ENCODE data around the gene SLC5A9.
A peak's percentile ranks its signal among the peaks of the same experiment; 100 is the strongest.

DNA sequence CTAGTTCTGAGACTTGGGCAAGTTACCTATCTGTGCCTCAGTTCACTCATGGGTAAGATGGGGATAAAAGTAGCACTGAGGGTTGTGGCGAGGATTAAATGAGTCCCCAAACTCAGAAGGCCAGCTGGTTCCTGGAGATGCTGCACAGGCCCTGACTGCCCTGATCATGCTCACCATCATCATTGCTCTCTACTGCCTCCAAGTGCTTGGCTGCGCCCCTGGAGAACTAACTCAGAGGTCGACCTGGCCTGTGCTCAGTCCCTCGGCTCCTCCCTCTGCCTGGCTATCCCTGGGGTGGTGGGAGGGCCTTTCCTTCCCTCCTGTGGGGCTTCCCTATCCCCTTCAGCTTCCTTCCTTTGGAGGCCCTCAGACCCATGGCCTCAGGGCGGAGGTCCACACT lies 5.6 kb downstream of the SLC5A9 start:
- TF ChIP-seq, protein P1, sequence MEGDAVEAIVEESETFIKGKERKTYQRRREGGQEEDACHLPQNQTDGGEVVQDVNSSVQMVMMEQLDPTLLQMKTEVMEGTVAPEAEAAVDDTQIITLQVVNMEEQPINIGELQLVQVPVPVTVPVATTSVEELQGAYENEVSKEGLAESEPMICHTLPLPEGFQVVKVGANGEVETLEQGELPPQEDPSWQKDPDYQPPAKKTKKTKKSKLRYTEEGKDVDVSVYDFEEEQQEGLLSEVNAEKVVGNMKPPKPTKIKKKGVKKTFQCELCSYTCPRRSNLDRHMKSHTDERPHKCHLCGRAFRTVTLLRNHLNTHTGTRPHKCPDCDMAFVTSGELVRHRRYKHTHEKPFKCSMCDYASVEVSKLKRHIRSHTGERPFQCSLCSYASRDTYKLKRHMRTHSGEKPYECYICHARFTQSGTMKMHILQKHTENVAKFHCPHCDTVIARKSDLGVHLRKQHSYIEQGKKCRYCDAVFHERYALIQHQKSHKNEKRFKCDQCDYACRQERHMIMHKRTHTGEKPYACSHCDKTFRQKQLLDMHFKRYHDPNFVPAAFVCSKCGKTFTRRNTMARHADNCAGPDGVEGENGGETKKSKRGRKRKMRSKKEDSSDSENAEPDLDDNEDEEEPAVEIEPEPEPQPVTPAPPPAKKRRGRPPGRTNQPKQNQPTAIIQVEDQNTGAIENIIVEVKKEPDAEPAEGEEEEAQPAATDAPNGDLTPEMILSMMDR (conservative IDR thresholded peaks at IDR 0.05; ENCODE audit: low read length): peak; percentile 57; the same call in 1 of the 2 replicates
- no peak for TF ChIP-seq EZH2phosphoT487 (IDR thresholded peaks at IDR 0.05; ENCODE audit: borderline replicate concordance)

Data from Loucy (cell line).